Neuronal stem cell (in vitro differentiated cells): Measurements from ENCODE around the gene LGALS1.
A peak's percentile ranks its signal among the peaks of the same experiment; 100 is the strongest.

Experiments used
- DNase-seq: peaks from one replicate; pipeline ENCODE4 v3.0.0-alpha.2; 2013; ENCODE audit warnings: low spot score
- H2AFZ ChIP-seq: one replicate; pipeline ENCODE4 v1.6.1; 2013; ENCODE audit warnings: mild to moderate bottlenecking, low read length, inconsistent platforms
- H2AK5ac ChIP-seq: 2 replicates; pipeline ENCODE4 v1.6.1; 2013; ENCODE audit warnings: low read depth, mild to moderate bottlenecking, inconsistent platforms, low read length, moderate library complexity, mixed read lengths
- H2BK120ac ChIP-seq: 2 replicates; pipeline ENCODE4 v1.6.1; 2013; ENCODE audit warnings: low read depth, mild to moderate bottlenecking, inconsistent platforms, low read length, moderate library complexity, mixed read lengths
- H2BK12ac ChIP-seq: one replicate; pipeline ENCODE4 v1.6.1; 2013; ENCODE audit warnings: low read length, inconsistent platforms
- H2BK15ac ChIP-seq: 2 replicates; pipeline ENCODE4 v1.6.1; 2013; ENCODE audit warnings: mild to moderate bottlenecking, low read length, inconsistent platforms, mixed read lengths
- H2BK5ac ChIP-seq: one replicate; pipeline ENCODE4 v1.6.1; 2013; ENCODE audit warnings: inconsistent platforms, mild to moderate bottlenecking, low read length, moderate library complexity
- H3K14ac ChIP-seq: one replicate; pipeline ENCODE4 v1.6.1; 2013; ENCODE audit warnings: low read length, inconsistent platforms
- H3K18ac ChIP-seq: 2 replicates; pipeline ENCODE4 v1.6.1; 2013; ENCODE audit warnings: low read length, inconsistent platforms
- H3K23ac ChIP-seq: 2 replicates; pipeline ENCODE4 v1.6.1; 2013; ENCODE audit warnings: low read depth, mild to moderate bottlenecking, mixed read lengths, low read length, inconsistent platforms; ENCODE audit not compliant: poor library complexity
- H3K27ac ChIP-seq: replicated peaks from 3 replicates; pipeline ENCODE4 v1.5.1; 2013; ENCODE audit warnings: low read length, inconsistent platforms
- H3K27me3 ChIP-seq, 3 experiments: 2 replicates each; pipeline ENCODE4 v1.6.1; 2013; ENCODE audit warnings: low read length in 3 of 3, mild to moderate bottlenecking in 2 of 3, inconsistent platforms in 1 of 3, low read depth in 1 of 3, mixed read lengths in 1 of 3, moderate library complexity in 1 of 3; ENCODE audit not compliant: control insufficient read depth in 3 of 3, insufficient read depth in 3 of 3
- H3K36me3 ChIP-seq, 2 donors: replicated peaks in 1 of 2; 2 replicates each; pipeline ENCODE4 v1.6.1; 2013; ENCODE audit warnings: low read length in 2 of 2; ENCODE audit not compliant: control insufficient read depth in 2 of 2, insufficient read depth in 2 of 2
- H3K4ac ChIP-seq: 2 replicates; pipeline ENCODE4 v1.6.1; 2013; ENCODE audit warnings: inconsistent platforms, mild to moderate bottlenecking, low read length, moderate library complexity
- H3K4me1 ChIP-seq, 2 donors: 1 replicate in 1 of 2; 2 replicates in 1 of 2; pipeline ENCODE4 v1.6.1; 2013; ENCODE audit warnings: low read length in 2 of 2, low read depth in 1 of 2; ENCODE audit not compliant: control insufficient read depth in 2 of 2, insufficient read depth in 1 of 2
- H3K4me2 ChIP-seq: one replicate; pipeline ENCODE4 v1.6.1; 2013; ENCODE audit warnings: mild to moderate bottlenecking, low read length, inconsistent platforms; ENCODE audit not compliant: insufficient read depth, poor library complexity, severe bottlenecking
- H3K4me3 ChIP-seq, 2 donors: 2 replicates each; pipeline ENCODE4 v1.5.1; 2013; ENCODE audit warnings: low read length in 2 of 2, mild to moderate bottlenecking in 2 of 2, inconsistent platforms in 1 of 2, moderate library complexity in 1 of 2
- H3K79me1 ChIP-seq: one replicate; pipeline ENCODE4 v1.6.1; 2013; ENCODE audit warnings: low read depth, mild to moderate bottlenecking, inconsistent platforms, low read length, moderate library complexity
- H3K9ac ChIP-seq: one replicate; pipeline ENCODE4 v1.6.1; 2013; ENCODE audit warnings: mild to moderate bottlenecking, low read depth, low read length, inconsistent platforms; ENCODE audit not compliant: poor library complexity
- H3K9me3 ChIP-seq, 2 donors: replicated peaks in 1 of 2; 2 replicates each; pipeline versions ENCODE3 to v1.6.1; 2013; ENCODE audit warnings: low read length in 2 of 2, mild to moderate bottlenecking in 2 of 2, inconsistent platforms in 1 of 2, low read depth in 1 of 2, mixed read lengths in 1 of 2, moderate library complexity in 1 of 2; ENCODE audit not compliant: control insufficient read depth in 2 of 2, insufficient read depth in 1 of 2
- H4K8ac ChIP-seq: one replicate; pipeline ENCODE4 v1.6.1; 2013; ENCODE audit warnings: low read depth, mild to moderate bottlenecking, inconsistent platforms, low read length, moderate library complexity
- H4K91ac ChIP-seq: one replicate; pipeline ENCODE4 v1.6.1; 2013; ENCODE audit warnings: low read length, low read depth, mild to moderate bottlenecking, inconsistent platforms; ENCODE audit not compliant: poor library complexity
- whole genome bisulfite sequencing, 2 donors: extraction: QIAGEN DNeasy Blood & Tissue Kit; methylation state at CpG; one replicate each; pipeline ENCODE4 v1.1.7; 2013; ENCODE audit warnings: missing lambda C conversion rate in 2 of 2, mixed read lengths in 1 of 2; ENCODE audit not compliant: insufficient read length in 2 of 2, insufficient replicate concordance in 1 of 2; ENCODE audit errors: extremely low coverage in 2 of 2; 5-methylcytosine and 5-hydroxymethylcytosine counted together

Gene LGALS1

DNA sequence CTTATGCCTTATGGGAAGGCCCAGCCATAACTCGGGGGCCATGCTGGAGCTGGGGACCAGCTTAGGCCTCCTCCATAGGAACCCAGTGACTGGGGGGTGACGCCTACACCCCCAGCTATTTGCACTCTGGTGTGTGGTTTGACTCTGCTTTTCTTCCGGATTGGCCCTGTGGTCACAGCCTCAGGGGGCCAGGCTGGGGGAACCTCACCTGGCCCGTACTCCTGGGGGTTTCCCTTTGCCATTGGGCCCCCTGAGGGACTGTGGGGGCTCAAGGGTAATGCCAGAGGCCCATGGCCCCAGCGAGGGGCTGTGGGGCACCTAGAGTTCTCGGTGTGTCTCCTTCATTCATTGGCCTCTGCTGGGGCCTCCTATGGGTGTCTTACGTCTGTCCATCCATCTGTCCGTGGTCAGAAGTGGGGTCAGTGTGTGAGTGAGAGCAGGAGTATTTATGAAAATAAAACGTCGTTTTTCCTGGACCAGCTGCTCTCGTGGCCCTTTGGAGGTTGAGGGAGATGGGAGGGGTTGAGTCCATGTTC lies 42.3 kb upstream of the LGALS1 start:
- Histone ChIP-seq H2BK12ac (peak overlapping the region; percentile 73), H3K23ac (no peak overlapping the region), H3K9me3 (no peaks in the 10 kb centered on the region), H4K8ac (peak overlapping the region; percentile 30), H3K36me3 (peaks cover 24 to 48% of the 10 kb centered on the region in 2 donors), H4K91ac (peak overlapping the region; percentile 43), H3K27me3 (no peaks in the 10 kb centered on the region), H3K27ac (peak overlapping the region; percentile 33), H3K9ac (no peak overlapping the region), H2AFZ (peak overlapping the region; percentile 82), H2BK120ac (no peak overlapping the region), H2BK5ac (peak overlapping the region; percentile 26), H2BK15ac (peak overlapping the region; percentile 85), H3K4ac (peak overlapping the region; percentile 89), H3K79me1 (peaks cover 1% of the 10 kb centered on the region), H3K14ac (no peak overlapping the region), H3K4me3 (no peak overlapping the region), H3K18ac (peak overlapping the region; percentile 48), H2AK5ac (peak overlapping the region; percentile 9), H3K4me2 (no peak overlapping the region), H3K4me1 (peaks cover 16 to 27% of the 10 kb centered on the region in 2 donors)
- WGBS, 2 donors, result no CpG with 5 or more reads among the region's 11 CpGs
- no peak for DNase-seq

DNA sequence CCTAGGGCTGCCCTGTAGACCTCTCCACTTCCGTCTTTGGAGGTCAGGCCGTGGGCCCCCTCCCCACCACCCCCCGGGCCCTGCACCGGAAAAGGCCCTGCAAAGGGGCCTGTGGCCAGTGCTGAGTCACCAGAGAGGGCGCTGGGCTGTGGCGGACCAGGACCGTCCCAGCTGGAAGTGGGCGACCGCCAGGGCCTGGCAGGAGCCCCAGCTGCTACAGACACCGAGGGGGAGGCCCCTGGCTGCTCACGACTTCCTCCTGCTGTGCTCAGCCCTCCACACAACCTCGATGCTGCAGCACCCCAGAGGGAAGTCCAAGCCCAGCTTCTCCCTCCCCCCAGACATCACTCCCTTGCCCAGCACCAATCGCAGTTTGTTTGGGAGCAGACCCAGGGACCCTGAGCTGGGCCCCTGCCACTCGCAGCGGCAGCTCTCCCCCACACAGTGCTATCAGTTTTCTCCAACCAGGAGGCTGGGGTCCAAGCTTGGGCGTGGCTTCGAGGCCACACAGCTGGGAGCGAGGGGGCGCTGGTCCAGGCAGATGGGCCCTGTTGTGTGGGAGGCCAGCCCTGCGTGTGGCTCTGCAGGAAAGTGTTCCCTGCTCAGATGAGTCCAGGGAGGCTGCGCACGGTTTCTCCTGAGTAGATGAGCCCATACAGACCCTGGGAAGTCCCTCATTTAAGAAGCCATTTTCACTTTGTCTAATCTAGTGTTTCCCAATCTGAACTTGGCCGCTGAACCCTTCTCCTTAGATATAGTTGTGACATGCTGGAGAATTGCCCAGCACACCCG lies 41.6 kb upstream of the LGALS1 start:
- Histone ChIP-seq H3K27ac (peak overlapping the region; percentile 33), H3K14ac (peak overlapping the region; percentile 47), H3K4ac (peak overlapping the region; percentile 84), H2BK15ac (peak overlapping the region; percentile 85), H2AFZ (peak overlapping the region; percentile 82), H4K8ac (peak overlapping the region; percentile 30), H2BK120ac (no peak overlapping the region), H3K23ac (no peak overlapping the region), H3K9ac (peak overlapping the region; percentile 63), H2BK12ac (peak overlapping the region; percentile 51), H3K36me3 (peaks cover 19 to 41% of the 10 kb centered on the region in 2 donors), H3K27me3 (no peaks in the 10 kb centered on the region), H2BK5ac (peak overlapping the region; percentile 26), H3K79me1 (peaks cover under 1% of the 10 kb centered on the region), H4K91ac (peak overlapping the region; percentile 11), H3K4me1 (peaks cover 16 to 27% of the 10 kb centered on the region in 2 donors), H3K4me3 (peak overlapping the region in 1 of 2 donors; percentile 11), H3K4me2 (peak overlapping the region; percentile 12), H2AK5ac (peak overlapping the region; percentile 61), H3K18ac (peak overlapping the region; percentile 70), H3K9me3 (no peaks in the 10 kb centered on the region)
- peak; percentile 61 for DNase-seq
- no CpG with 5 or more reads among the region's 24 CpGs for WGBS, 2 donors

DNA sequence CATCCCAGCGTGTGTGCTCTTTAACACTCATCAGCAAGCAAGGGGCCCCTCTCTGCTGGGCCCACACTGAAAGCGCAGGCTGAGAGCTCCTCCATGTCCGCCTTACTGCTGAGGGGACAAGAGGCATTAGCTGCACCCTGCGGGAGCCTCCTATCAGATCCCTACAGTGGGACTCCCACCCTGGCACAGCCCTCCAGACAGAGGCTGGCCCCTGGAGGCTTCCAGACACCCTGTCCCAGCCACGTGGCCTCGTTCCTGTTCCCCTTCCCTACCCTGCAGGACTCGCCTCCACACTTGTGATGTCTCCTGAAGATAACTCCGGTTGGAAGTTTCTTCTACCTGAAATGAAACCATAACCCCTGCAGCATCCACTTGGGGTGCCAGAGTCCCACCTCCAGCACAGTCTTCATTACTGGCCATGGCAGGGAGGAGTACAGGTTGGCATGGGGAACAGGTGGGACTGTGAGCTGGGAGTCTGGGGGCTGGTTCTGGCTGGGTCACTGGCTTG lies 41.0 kb upstream of the LGALS1 start:
- peaks cover 20 to 30% of the 10 kb centered on the region in 2 donors for H3K4me1 ChIP-seq

DNA sequence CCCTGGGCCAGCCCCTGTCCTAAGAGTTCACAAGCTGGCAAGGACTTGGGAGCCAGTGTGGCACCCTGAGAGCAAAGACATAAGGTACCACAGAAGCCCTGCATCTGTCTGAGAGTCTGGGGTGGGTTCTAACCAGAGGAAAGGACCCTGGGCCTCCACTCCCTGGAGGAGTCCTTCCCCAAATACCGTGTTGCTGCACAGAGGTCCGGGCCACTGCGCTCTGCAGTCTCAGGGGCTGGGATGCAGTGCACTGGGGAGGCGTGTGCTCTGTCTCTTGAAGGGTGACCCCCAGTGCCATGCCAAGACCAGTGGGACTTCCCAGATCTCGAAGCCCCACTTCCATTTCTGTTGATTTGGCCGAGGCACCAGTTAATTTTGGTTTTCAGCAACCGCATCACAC lies 40.3 kb upstream of the LGALS1 start:
- H2BK12ac ChIP-seq, result no peak overlapping the region
- no peak overlapping the region for H3K4me2 ChIP-seq
- H3K9ac ChIP-seq, result no peak overlapping the region
- H2AFZ ChIP-seq, result no peak overlapping the region
- no peaks in the 10 kb centered on the region for H3K9me3 ChIP-seq
- no peak overlapping the region for H2BK5ac ChIP-seq
- no peak overlapping the region for H4K8ac ChIP-seq
- H2AK5ac ChIP-seq, result no peak overlapping the region
- no peak overlapping the region for H2BK120ac ChIP-seq
- H3K79me1 ChIP-seq, result no peaks in the 10 kb centered on the region
- no CpG with 5 or more reads among the region's 7 CpGs for WGBS, 2 donors
- no peak overlapping the region for H3K27ac ChIP-seq
- H3K18ac ChIP-seq, result no peak overlapping the region
- no peak overlapping the region for H4K91ac ChIP-seq
- no peaks in the 10 kb centered on the region for H3K27me3 ChIP-seq
- H3K23ac ChIP-seq, result no peak overlapping the region
- no peak for DNase-seq
- no peak overlapping the region for H3K14ac ChIP-seq
- H3K4me3 ChIP-seq, result no peak overlapping the region
- H3K4me1 ChIP-seq, result peaks cover 22 to 30% of the 10 kb centered on the region in 2 donors
- no peak overlapping the region for H3K4ac ChIP-seq
- H2BK15ac ChIP-seq, result peak overlapping the region; percentile 39
- peaks cover 10 to 30% of the 10 kb centered on the region in 2 donors for H3K36me3 ChIP-seq

More for the DNA sequence above, 41.0 kb upstream of the LGALS1 start:
- Histone ChIP-seq H2BK15ac (no peak overlapping the region), H3K79me1 (no peaks in the 10 kb centered on the region), H3K4me3 (no peak overlapping the region), H3K14ac (no peak overlapping the region), H3K4ac (peak overlapping the region; percentile 84), H4K91ac (no peak overlapping the region), H2BK12ac (peak overlapping the region; percentile 51), H2BK5ac (no peak overlapping the region), H3K9me3 (no peaks in the 10 kb centered on the region), H2AK5ac (peak overlapping the region; percentile 61), H3K27ac (peak overlapping the region; percentile 33), H3K36me3 (peaks cover 16 to 35% of the 10 kb centered on the region in 2 donors), H2BK120ac (no peak overlapping the region), H3K18ac (peak overlapping the region; percentile 72), H3K27me3 (no peaks in the 10 kb centered on the region), H4K8ac (no peak overlapping the region), H3K4me2 (no peak overlapping the region), H3K23ac (no peak overlapping the region), H3K9ac (no peak overlapping the region), H2AFZ (peak overlapping the region; percentile 82)
- WGBS, 2 donors, result no CpG with 5 or more reads among the region's 8 CpGs
- DNase-seq, result no peak
